IMR-90 (cell line): ENCODE measurements around the gene FBXL20.

ENCODE experiments used
- BHLHE40 ChIP-seq: fragments of 150-350 bp; IDR thresholded peaks from 2 replicates; pipeline ENCODE4 v1.6.1; 2016; ENCODE audit warnings: mild to moderate bottlenecking, low read depth, low read length
- CEBPB ChIP-seq: IDR thresholded peaks from 2 replicates; pipeline ENCODE4 v1.6.1; 2012; ENCODE audit warnings: low read depth, low read length, improper control_type of control experiment
- CTCF ChIP-seq: conservative IDR thresholded peaks from 2 replicates; pipeline ENCODE4 v1.5.1; 2012; ENCODE audit warnings: mild to moderate bottlenecking, low read depth, low read length, improper control_type of control experiment
- ELK1 ChIP-seq: fragments of 150-350 bp; IDR thresholded peaks from 2 replicates; pipeline ENCODE4 v1.6.1; 2016; ENCODE audit warnings: low read depth, mild to moderate bottlenecking, low read length, moderate library complexity, borderline replicate concordance
- FOS ChIP-seq: fragments of 150-350 bp; IDR thresholded peaks from 2 replicates; pipeline ENCODE4 v1.6.1; 2016; ENCODE audit warnings: low read depth, low read length
- MAFK ChIP-seq: IDR thresholded peaks from 2 replicates; pipeline ENCODE4 v1.6.1; 2012; ENCODE audit warnings: low read depth, low read length, improper control_type of control experiment
- MXI1 ChIP-seq: IDR thresholded peaks from 2 replicates; pipeline ENCODE4 v1.6.1; 2012; ENCODE audit warnings: low read depth, mild to moderate bottlenecking, low read length, moderate library complexity, borderline replicate concordance
- POLR2A ChIP-seq: IDR thresholded peaks from 2 replicates; pipeline ENCODE4 v1.6.1; 2012; ENCODE audit warnings: mild to moderate bottlenecking, low read depth, low read length
- RAD21 ChIP-seq: IDR thresholded peaks from 2 replicates; pipeline ENCODE4 v1.6.1; 2012; ENCODE audit warnings: low read length, improper control_type of control experiment
- RCOR1 ChIP-seq: IDR thresholded peaks from 2 replicates; pipeline ENCODE4 v1.6.1; 2012; ENCODE audit warnings: mild to moderate bottlenecking, low read length, improper control_type of control experiment; ENCODE audit not compliant: insufficient replicate concordance
- RFX5 ChIP-seq: IDR thresholded peaks from 2 replicates; pipeline ENCODE4 v1.8.0; 2012; ENCODE audit warnings: low read depth, mild to moderate bottlenecking, low read length, moderate library complexity
- SMC3 ChIP-seq: fragments of 150-350 bp; IDR thresholded peaks from 2 replicates; pipeline ENCODE4 v1.6.1; 2016; ENCODE audit warnings: low read depth, mild to moderate bottlenecking, antibody characterized with exemption, low read length, moderate library complexity
- USF2 ChIP-seq: fragments of 150-350 bp; IDR thresholded peaks from 2 replicates; pipeline ENCODE4 v1.6.1; 2017; ENCODE audit warnings: mild to moderate bottlenecking, antibody characterized with exemption, low read length, low read depth

GRCh38 chr17:39244600-39245570 is 156.5 kb downstream of the FBXL20 start:
- no peak for TF ChIP-seq POLR2A
- TF ChIP-seq MAFK = no peak
- TF ChIP-seq CTCF = peak; percentile 91
- peak; percentile 87 for TF ChIP-seq RAD21
- TF ChIP-seq RFX5 = no peak
- no peak for TF ChIP-seq USF2
- no peak for TF ChIP-seq BHLHE40
- TF ChIP-seq CEBPB = no peak
- TF ChIP-seq FOS = no peak
- TF ChIP-seq ELK1 = no peak
- no peak for TF ChIP-seq MXI1
- peak; percentile 81 for TF ChIP-seq SMC3
- TF ChIP-seq RCOR1 = no peak
